Gastrocnemius medialis (tissue), 4 donors: ENCODE results near the gene CAMK2D. TPM values are rescaled to one million over a fixed set of nuclear protein-coding genes. Genes with fewer than 3 reads are reported as not detected.
"Not testable (repeated sequence)": the region's sequence is repeated elsewhere in the genome, so short reads cannot be mapped to it uniquely, and the experiment has no call there.

Experiments
- ATAC-seq, 2 donors: fragments of 150-250 bp; one replicate each; pipeline ENCODE4 v1.9.1; 2016
- DNase-seq, 2 donors: peaks; one replicate each; pipeline ENCODE4 v3.0.0-alpha.2; 2019
- H3K27ac ChIP-seq, 4 donors: fragments of 200-600 bp; sonication (generic); 1 replicate in 1 of 4; 2 replicates in 3 of 4; pipeline ENCODE4 v1.5.1; 2016 to 2018; ENCODE audit warnings: mild to moderate bottlenecking in 2 of 4, moderate library complexity in 1 of 4
- H3K27me3 ChIP-seq, 3 donors: fragments of 200-600 bp; sonication (generic) in 2 of 3; 1 replicate in 1 of 3; 2 replicates in 2 of 3; pipeline versions ENCODE4 v1.5.1 to v1.6.0; 2016 to 2019; ENCODE audit warnings: mild to moderate bottlenecking in 1 of 3, moderate library complexity in 1 of 3
- H3K36me3 ChIP-seq, 2 donors: fragments of 200-600 bp; sonication (generic) in 1 of 2; one replicate each; pipeline ENCODE4 v1.5.1; 2017 to 2018
- H3K4me1 ChIP-seq, 2 donors: fragments of 200-600 bp; sonication (generic) in 1 of 2; one replicate each; pipeline ENCODE4 v1.5.1; 2016 to 2017; ENCODE audit warnings: mild to moderate bottlenecking in 2 of 2
- H3K4me3 ChIP-seq, 4 donors: fragments of 200-600 bp; sonication (generic) in 3 of 4; 1 replicate in 1 of 4; 2 replicates in 3 of 4; pipeline ENCODE4 v1.5.1; 2016 to 2019; ENCODE audit warnings: mild to moderate bottlenecking in 2 of 4
- H3K9me3 ChIP-seq, 3 donors: fragments of 200-600 bp; sonication (generic) in 2 of 3; 1 replicate in 1 of 3; 2 replicates in 2 of 3; pipeline ENCODE4 v1.5.1; 2016 to 2019
- CTCF ChIP-seq, 5 experiments: fragments of 450-650 bp in 3 of 5; fragments of 200-600 bp in 2 of 5; sonication (generic) in 2 of 5; IDR thresholded peaks in 4 of 5; conservative IDR thresholded peaks in 1 of 5; 1 replicate in 4 of 5; 2 replicates in 1 of 5; pipeline ENCODE4 v1.5.1; 2016 to 2019; ENCODE audit warnings: antibody characterized with exemption in 5 of 5, mild to moderate bottlenecking in 3 of 5, moderate library complexity in 3 of 5
- POLR2A ChIP-seq, 2 donors: fragments of 450-650 bp; IDR thresholded peaks; one replicate each; pipeline ENCODE4 v1.6.1; 2017; ENCODE audit warnings: antibody characterized with exemption in 2 of 2, mild to moderate bottlenecking in 2 of 2, moderate library complexity in 2 of 2
- in situ Hi-C, 4 donors: fragments of 200-750 bp; cut with MboI; loops; one replicate each; pipeline versions ENCODE4 v1.15.0 to v1.8.0; 2017; ENCODE audit warnings: low sequenced_read_pairs in 4 of 4
- intact Hi-C: fragments of 100-400 bp; cut with DNase I; formaldehyde crosslinking; loops from one replicate; pipeline ENCODE4 v1.15.1; 2023; ENCODE audit warnings: low total_unique reads
- total RNA-seq, 4 donors: library from RNA; depleted of rRNA; stranded (reverse); fragments of >200 nt; gene quantifications; one replicate each; pipeline versions ENCODE4 v1.1.0 to v1.2.3, GENCODE V29; 2016

CAMK2D gene
- total RNA-seq, 4 donors from 2014 or later = 73.2 to 149 (median 119) TPM

DNA sequence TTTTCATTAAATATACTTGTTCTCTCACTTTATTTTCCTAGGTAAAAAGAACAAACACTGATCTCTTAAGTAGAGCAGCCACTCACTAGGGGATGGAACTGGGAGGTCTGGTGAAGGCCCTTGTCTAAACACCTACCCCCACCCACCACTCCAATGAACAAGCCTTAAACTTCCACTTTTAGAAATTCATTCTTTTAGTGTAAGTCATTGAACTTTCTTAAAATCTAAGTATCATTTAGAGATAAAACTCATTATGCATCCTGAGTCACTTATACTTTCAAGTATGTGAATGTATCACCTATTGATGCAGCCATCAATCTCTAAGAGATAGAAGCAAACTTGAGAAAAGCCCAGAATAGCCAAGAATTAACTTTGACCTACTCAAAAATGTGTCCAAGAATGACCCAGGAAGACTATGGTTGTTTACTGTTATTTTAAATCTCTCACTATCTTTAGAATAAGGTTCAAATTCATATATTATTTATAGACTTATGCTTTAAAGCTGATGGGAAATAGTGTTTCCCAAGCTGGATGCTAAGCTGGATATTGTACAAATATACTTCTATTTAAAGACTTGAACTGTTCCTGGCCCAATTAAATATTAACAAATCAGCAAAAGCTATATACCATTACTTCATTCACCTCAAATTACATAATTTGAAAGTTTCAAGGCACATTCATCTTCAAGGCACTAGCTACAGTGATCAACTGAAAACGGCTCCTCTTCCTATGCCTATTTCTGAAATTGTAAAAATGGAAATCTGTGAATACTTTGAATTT lies 49.5 kb downstream of the CAMK2D start:
- no peak for TF ChIP-seq CTCF (IDR thresholded peaks at IDR 0.05 in 4 of 5, conservative IDR thresholded peaks at IDR 0.05 in 1 of 5)
- TF ChIP-seq POLR2A (IDR thresholded peaks at IDR 0.05) = no peak

GRCh38 chr4:113708250-113708649 lies 53.3 kb downstream of the CAMK2D start:
- DNase-seq = peak in 1 of 2 donors; percentile 28
- Histone ChIP-seq H3K27me3 (no peaks in the 10 kb centered on the region), H3K36me3 (no peaks in the 10 kb centered on the region), H3K9me3 (no peaks in the 10 kb centered on the region), H3K4me1 (peaks cover 43 to 67% of the 10 kb centered on the region in 2 donors), H3K27ac (peak overlapping the region; percentile 74 to 85 (median 81)), H3K4me3 (no peak overlapping the region)
- intact Hi-C loops (loop anchor here (5.0 to 10.0 kb wide), 2 partner anchors 161 to 243 kb away; no protein-coding TSS in a partner anchor), in situ Hi-C loops (no loop called here)
- ATAC-seq = peak; percentile 36 to 63
- no peak for TF ChIP-seq POLR2A (IDR thresholded peaks at IDR 0.05)
- no peak for TF ChIP-seq CTCF (IDR thresholded peaks at IDR 0.05 in 4 of 5, conservative IDR thresholded peaks at IDR 0.05 in 1 of 5)

More for the DNA sequence above, 49.5 kb downstream of the CAMK2D start:
- H3K4me1 ChIP-seq = peaks cover 36 to 60% of the 10 kb centered on the region in 2 donors
- no peak overlapping the region for H3K4me3 ChIP-seq
- H3K27ac ChIP-seq = peak overlapping the region in 2 of 4 donors; percentile 8 to 45
- H3K36me3 ChIP-seq = no peaks in the 10 kb centered on the region
- no peak for ATAC-seq
- in situ Hi-C loops (no loop called here), intact Hi-C loops (no loop called here)
- DNase-seq = no peak
- H3K27me3 ChIP-seq = no peaks in the 10 kb centered on the region
- H3K9me3 ChIP-seq = no peaks in the 10 kb centered on the region

GRCh38 chr4:113707048-113707447 lies 54.5 kb downstream of the CAMK2D start:
- intact Hi-C loops = loop anchor here (1.0 to 10.0 kb wide), 4 partner anchors 22 to 242 kb away; partner anchors contain the start of gene CAMK2D
- Histone ChIP-seq H3K9me3 (no peaks in the 10 kb centered on the region), H3K4me1 (peaks cover 43 to 57% of the 10 kb centered on the region in 2 donors), H3K27ac (peak overlapping the region; percentile 74 to 85 (median 81)), H3K36me3 (no peaks in the 10 kb centered on the region), H3K4me3 (no peak overlapping the region), H3K27me3 (no peaks in the 10 kb centered on the region)
- ATAC-seq (peak; percentile 93 to 96), DNase-seq (peak; percentile 44 to 46)
- in situ Hi-C loops = no loop called here
- TF ChIP-seq POLR2A (IDR thresholded peaks at IDR 0.05) (no peak), CTCF (IDR thresholded peaks at IDR 0.05 in 4 of 5, conservative IDR thresholded peaks at IDR 0.05 in 1 of 5) (no peak)

- Histone ChIP-seq H3K4me1 (peaks cover 40 to 50% of the 10 kb centered on the region in 2 donors), H3K27ac (peak overlapping the region; percentile 74 to 85 (median 81))
- H3K36me3 ChIP-seq, in situ Hi-C loops, DNase-seq, ATAC-seq, H3K4me3 ChIP-seq, H3K9me3 ChIP-seq, H3K27me3 ChIP-seq: not testable (repeated sequence)
- intact Hi-C loops = loop anchor here (5.0 to 10.0 kb wide), 2 partner anchors 158 to 240 kb away; no protein-coding TSS in a partner anchor
Observed at GRCh38 chr4:113705097-113705496, 56.4 kb downstream of the CAMK2D start.

GRCh38 chr4:113702596-113702995 lies 58.9 kb downstream of the CAMK2D start:
- H3K27me3 ChIP-seq, H3K4me3 ChIP-seq, H3K36me3 ChIP-seq, H3K9me3 ChIP-seq, in situ Hi-C loops: not testable (repeated sequence)
- H3K27ac ChIP-seq = peak overlapping the region; percentile 45 to 84 (median 54)
- ATAC-seq = peak; percentile 40 to 66
- peak; percentile 18 to 66 for DNase-seq
- peaks cover 33 to 37% of the 10 kb centered on the region in 2 donors for H3K4me1 ChIP-seq
- intact Hi-C loops = loop anchor here (10.0 kb wide), 1 partner anchor 238 kb away; no protein-coding TSS in a partner anchor
